ENCODE results near the gene ZFP36L1.
A peak's percentile ranks its signal among the peaks of the same experiment; 100 is the strongest.

Gene ZFP36L1

GRCh38 chr14:68792979-68793733, at the start of gene ZFP36L1:
TSS of gene ZFP36L1 (minus strand) at chr14:68793067. CDS start at chr14:68792938, 129 bp downstream.
- peak; percentile 85 for DNase-seq (ENCODE audit: low read depth)

- DNase-seq (ENCODE audit: low read depth): no peak
Observed at GRCh38 chr14:68842298-68842697, 49.4 kb upstream of the ZFP36L1 start.

DNA sequence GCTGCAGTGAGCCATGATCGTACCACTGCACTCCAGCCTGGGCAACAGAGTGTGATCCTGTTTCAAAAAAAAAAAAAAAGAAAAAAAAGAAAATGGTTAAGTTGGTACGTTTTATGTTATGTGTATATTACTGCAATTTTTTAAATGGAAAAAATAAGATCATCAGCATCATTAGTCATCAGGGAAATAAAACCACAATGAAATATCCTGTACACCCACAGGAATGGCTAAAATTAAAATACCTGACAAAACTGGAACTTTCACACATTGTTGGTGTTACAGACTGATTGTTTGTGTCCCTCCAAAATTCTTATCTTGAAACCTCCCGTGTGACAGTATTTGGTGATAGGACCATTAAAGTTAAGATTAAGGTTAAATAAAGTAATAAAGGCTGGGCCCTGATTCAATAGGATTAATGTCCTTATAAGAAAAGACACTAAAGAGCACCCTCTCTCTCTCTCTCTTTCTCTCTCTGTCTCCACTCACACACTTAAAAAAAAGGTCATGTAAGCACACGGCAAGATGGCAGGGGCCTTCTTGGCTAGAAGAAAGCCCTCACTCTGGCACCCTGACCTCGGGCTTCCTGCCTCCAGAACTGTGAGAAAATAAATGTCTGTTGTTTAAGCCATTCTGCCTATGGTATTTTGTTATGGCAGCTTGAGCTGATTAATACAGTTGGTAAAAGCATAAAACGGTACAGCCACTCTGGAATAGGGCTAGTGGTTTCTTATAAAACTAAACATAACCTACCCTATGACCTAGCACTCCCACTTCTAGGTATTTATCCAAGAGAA, 48.3 kb upstream of the ZFP36L1 start:
- no peak for DNase-seq (ENCODE audit: low read depth)

GRCh38 chr14:68840454-68840853, 47.6 kb upstream of the ZFP36L1 start:
- DNase-seq (ENCODE audit: low read depth): no peak

DNA sequence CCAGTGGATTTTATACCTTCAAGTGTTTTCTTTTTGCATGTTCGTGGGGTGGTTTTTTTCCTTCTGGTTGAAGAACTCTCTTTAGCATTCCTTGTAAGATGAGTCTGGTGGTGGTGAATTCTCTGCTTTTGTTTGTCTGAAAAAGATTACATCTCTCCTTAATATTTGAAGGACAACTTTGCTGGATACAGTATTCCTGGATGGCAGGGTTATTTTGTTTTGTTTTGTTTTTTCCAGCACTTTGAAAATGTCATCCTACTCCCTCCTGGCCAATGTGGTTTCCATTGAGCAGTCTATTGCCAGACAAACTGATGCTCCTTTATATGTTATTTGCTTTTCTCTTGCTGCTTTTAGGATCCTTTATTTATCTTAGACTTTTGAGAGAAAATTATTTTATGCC, 43.2 kb upstream of the ZFP36L1 start:
- no peak for DNase-seq (ENCODE audit: low read depth)

DNA sequence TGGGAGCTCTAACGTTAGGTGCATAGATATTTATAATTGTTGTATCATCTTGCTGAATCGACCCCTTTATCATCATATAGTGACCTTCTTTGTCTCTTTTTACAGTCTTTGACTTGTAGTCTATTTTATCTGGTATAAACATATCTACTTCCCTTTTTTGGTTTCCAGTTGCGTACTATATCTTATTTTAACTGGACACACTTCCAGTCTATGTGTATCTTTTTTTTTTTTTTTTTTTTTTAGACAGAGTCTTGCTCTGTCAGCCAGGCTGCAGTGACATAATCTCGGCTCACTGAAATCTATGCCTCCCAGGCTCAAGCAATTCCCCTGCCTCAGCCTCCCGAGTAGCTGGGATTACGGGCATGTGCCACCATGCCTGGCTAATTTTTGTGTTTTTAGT, 41.9 kb upstream of the ZFP36L1 start:
- DNase-seq (ENCODE audit: low read depth): no peak

- DNase-seq (ENCODE audit: low read depth): no peak
Observed at GRCh38 chr14:68828698-68829097, 35.8 kb upstream of the ZFP36L1 start.

DNA sequence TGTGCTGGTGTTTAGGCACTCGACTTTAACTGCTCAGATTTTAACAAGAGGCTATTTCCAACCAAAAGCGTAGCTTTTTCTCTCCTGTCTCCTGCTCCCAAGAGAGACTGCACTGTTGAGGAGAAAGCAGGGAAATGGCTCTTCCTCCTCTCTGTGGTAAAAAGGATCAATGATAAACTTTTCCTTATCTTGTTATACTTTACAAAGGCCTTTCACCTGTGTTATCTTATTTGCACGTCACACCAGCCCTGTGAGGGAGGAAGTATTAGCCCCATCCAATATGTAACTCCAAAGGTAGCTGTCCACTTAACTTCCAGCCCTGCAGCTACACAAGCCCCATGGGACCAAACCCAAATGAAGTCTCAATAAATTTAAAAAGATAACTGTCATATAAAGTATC, 32.9 kb upstream of the ZFP36L1 start:
- DNase-seq (ENCODE audit: low read depth): no peak

- peak; percentile 33 for DNase-seq (ENCODE audit: low read depth)
Observed at GRCh38 chr14:68824517-68825347, 31.9 kb upstream of the ZFP36L1 start.

DNA sequence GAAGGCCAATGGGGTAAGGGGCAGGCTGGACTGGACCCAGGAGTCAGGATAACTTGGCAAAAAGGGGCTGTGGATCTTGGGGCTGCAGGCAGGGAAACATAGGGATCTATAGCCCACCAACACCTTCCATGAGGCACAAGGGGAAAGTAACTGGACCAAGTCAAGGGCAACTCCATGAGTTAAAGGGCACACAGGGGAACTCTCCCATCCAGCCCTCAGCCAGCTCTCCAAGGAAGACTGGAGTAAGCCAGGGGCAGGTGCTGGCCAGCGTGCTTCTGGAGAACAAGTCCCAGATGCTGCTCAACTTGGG, 31.3 kb upstream of the ZFP36L1 start:
- DNase-seq (ENCODE audit: low read depth): no peak

DNA sequence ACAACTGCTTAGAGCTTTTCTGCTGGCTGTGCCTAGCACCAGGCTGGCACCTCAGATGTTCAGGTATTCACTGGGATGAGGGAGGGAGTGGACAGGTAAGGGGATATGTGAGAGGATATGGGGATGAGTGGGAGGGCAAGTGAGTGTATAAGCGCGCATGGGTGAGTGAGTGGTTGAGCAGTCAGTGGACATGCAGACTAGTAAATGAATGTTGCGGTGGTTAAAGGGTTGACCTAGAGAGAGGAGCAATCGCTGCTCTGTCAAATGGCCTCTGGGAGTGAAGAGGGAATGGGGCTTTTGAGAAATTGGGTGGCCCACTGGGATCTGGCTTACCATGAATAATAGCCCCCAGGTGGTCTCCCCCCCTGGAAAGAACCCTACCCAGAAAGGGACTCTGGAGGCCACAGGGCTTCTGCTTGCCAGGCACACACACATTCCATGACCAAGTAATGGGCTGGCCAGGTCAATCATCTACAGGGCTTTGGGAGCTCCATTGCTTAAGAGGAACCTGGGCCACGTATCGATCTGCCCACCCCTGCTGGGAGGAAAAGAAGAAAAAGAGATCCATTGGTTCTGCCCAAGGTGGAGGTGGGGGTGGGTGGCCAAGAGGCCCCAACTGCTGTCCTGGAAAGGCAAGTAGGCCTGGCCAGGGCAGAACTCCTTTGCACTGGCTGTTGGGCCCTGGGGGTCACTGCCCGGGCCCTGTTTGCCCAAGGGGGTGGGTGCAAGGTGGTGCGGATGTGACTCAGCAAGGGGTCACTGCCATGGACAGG, 30.8 kb upstream of the ZFP36L1 start:
- DNase-seq (ENCODE audit: low read depth): no peak

DNA sequence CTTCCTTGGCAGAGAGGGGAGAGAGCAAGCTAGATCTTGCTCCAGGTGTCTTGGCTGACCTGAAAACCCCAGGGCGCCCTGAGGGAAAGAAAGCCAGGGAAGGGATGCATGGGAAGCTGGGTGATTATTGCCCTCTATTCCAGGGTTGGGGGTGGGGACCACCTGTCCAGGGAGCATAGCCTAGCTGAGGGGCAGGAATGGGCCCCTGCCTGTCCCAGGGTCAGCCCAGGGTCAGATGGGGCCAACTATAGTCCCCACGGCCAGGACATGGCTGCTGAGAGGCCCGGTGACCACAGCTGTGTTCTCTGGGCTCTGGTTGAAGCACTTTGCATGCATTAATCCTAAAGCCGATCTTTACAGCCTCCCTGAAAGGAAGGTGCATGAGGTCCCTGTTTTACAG, 30.1 kb upstream of the ZFP36L1 start:
- no peak for DNase-seq (ENCODE audit: low read depth)

- no peak for DNase-seq (ENCODE audit: low read depth)
Observed at GRCh38 chr14:68822132-68822651, 29.3 kb upstream of the ZFP36L1 start.

DNA sequence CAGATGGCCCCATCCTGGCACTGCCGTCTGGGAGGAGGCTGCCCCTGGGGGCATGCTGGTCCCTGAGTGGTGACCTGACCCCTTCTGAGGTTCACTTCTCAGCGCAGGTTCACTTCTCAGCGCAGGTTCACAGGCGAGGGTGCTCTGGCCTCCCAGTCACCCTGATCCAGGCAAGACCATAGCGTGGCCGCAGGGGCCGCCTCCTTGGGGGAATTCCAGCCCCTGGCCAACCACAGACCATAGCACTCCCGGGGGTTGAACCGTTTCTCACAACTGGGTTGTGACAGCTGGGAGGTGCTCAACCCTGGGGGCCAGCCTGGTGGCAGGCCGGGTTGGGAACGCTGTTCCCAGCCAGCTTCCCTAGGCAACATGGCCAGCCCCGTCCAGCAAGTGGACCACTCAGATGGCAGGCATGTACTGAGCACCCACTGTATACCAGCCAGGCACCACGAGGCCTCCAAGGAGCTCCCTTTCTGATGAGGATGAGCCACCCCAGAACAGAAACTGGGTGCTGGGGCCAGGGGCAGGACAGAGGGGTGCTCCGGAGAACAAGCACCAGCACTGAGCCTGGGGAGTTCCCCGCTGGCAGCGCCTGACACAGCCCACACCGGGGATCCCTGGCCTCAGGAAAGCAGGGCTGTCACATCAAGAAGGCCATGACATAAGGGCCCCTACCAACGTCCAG, 28.3 kb upstream of the ZFP36L1 start:
- DNase-seq (ENCODE audit: low read depth): no peak

- no peak for DNase-seq (ENCODE audit: low read depth)
Observed at GRCh38 chr14:68820536-68820935, 27.7 kb upstream of the ZFP36L1 start.

DNA sequence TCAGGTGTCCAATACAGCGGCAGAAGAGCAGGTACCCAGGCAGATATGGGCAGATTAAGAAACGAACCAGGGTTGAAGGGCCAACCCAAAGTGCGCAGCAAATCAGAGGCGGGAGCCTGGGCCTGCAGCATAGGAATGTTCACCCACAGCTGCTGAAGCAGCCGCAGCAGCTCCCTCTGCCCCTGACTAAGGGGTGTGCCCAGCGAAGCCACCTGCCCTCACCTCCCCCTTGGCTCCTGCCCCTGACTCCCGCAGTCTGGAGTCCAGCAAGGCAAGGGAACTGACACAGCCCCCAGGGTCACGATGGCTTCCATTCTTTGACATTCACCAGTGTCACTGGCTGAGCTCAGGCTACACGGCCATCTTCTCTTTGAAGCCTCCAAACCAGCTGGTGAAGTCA, 27.3 kb upstream of the ZFP36L1 start:
- no peak for DNase-seq (ENCODE audit: low read depth)

DNA sequence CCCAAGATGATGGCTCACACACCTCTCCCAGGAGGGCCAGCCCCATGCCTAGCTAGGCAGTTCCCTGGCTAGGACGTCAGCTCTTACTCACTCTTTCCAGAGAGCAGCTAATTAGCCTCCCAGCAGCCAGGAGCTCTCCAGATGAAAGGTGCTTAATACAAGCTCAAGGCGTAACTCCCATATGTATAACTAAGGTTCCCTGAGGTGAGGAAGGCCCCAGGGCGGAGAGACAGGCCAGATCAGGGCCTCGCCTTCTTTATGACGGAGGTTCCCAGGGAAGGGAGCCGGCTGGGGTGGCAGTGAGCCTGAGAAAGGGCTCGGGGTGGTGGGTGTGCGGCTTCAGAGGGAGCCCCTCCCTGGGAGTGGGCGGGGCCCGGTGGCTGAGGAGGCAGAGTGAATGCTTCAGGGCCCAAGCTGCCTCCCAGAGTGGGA, 26.4 kb upstream of the ZFP36L1 start:
- DNase-seq (ENCODE audit: low read depth): no peak

- no peak for DNase-seq (ENCODE audit: low read depth)
Observed at GRCh38 chr14:68817506-68818212, 24.8 kb upstream of the ZFP36L1 start.

GRCh38 chr14:68816943-68817430, 24.1 kb upstream of the ZFP36L1 start:
- no peak for DNase-seq (ENCODE audit: low read depth)
